ACC112 (cell line): ENCODE data around the gene PVR.
"Not testable (repeated sequence)": the region's sequence is repeated elsewhere in the genome, so short reads cannot be mapped to it uniquely, and the experiment has no call there.

Experiments used
- H2AFZ ChIP-seq: fragments of 200-600 bp; sonication (generic); one replicate; pipeline ENCODE4 v1.6.0; 2017; ENCODE audit warnings: antibody characterized with exemption, low read length; ENCODE audit not compliant: unreplicated experiment
- H3K27ac ChIP-seq: fragments of 200-600 bp; sonication (generic); 2 replicates; pipeline ENCODE4 v1.5.1; 2014; ENCODE audit warnings: low read depth, mild to moderate bottlenecking, antibody characterized with exemption, low read length, moderate library complexity
- H3K27me3 ChIP-seq: fragments of 200-600 bp; sonication (generic); 2 replicates; pipeline ENCODE4 v1.6.1; 2014; ENCODE audit warnings: mild to moderate bottlenecking, antibody characterized with exemption, low read length, moderate library complexity, mixed read lengths; ENCODE audit not compliant: insufficient read depth
- H3K36me3 ChIP-seq: fragments of 200-600 bp; sonication (generic); 2 replicates; pipeline ENCODE4 v1.6.1; 2016; ENCODE audit warnings: mild to moderate bottlenecking, antibody characterized with exemption, low read length, moderate library complexity, mixed read lengths; ENCODE audit not compliant: insufficient read depth
- H3K4me1 ChIP-seq: fragments of 200-600 bp; sonication (generic); one replicate; pipeline ENCODE4 v1.6.1; 2016; ENCODE audit warnings: low read length, mixed read lengths; ENCODE audit not compliant: insufficient read depth, unreplicated experiment, control insufficient read depth
- H3K4me3 ChIP-seq: fragments of 200-600 bp; sonication (generic); 2 replicates; pipeline ENCODE4 v1.5.1; 2014; ENCODE audit warnings: mild to moderate bottlenecking, low read depth, low read length
- H3K79me2 ChIP-seq: fragments of 200-600 bp; sonication (generic); one replicate; pipeline ENCODE4 v1.6.0; 2016; ENCODE audit warnings: low read length; ENCODE audit not compliant: control insufficient read depth, unreplicated experiment, insufficient read depth

Gene PVR

GRCh38 chr19:44618640-44619357 is 24.9 kb upstream of the PVR start:
- no peaks in the 10 kb centered on the region for H3K27me3 ChIP-seq
- no peaks in the 10 kb centered on the region for H3K36me3 ChIP-seq
- H3K27ac ChIP-seq, result no peak overlapping the region
- H3K79me2 ChIP-seq, result no peaks in the 10 kb centered on the region
- peaks cover 9% of the 10 kb centered on the region for H3K4me1 ChIP-seq
- H3K4me3 ChIP-seq, result no peak overlapping the region
- H2AFZ ChIP-seq, result no peak overlapping the region

GRCh38 chr19:44620667-44621066 is 23.0 kb upstream of the PVR start:
- no peaks in the 10 kb centered on the region for H3K27me3 ChIP-seq
- no peaks in the 10 kb centered on the region for H3K79me2 ChIP-seq
- H3K4me3 ChIP-seq, result no peak overlapping the region
- H3K4me1 ChIP-seq, result peaks cover 9% of the 10 kb centered on the region
- no peak overlapping the region for H2AFZ ChIP-seq
- no peak overlapping the region for H3K27ac ChIP-seq
- peaks cover 5% of the 10 kb centered on the region; the same call in 1 of the 2 replicates for H3K36me3 ChIP-seq

GRCh38 chr19:44621367-44621766 is 22.3 kb upstream of the PVR start:
- Histone ChIP-seq H3K36me3 (peaks cover 5% of the 10 kb centered on the region; the same call in 1 of the 2 replicates), H3K4me1 (peaks cover 13% of the 10 kb centered on the region)

GRCh38 chr19:44623080-44623479 is 20.6 kb upstream of the PVR start:
- H3K4me3 ChIP-seq, result no peak overlapping the region
- no peaks in the 10 kb centered on the region for H3K79me2 ChIP-seq
- H3K27ac ChIP-seq, result 0 out of 2 replicates have a peak overlapping the region, but pooled peaks have one; percentile 20
- H2AFZ ChIP-seq, result no peak overlapping the region
- H3K36me3 ChIP-seq, result peaks cover 5% of the 10 kb centered on the region; the same call in 1 of the 2 replicates
- peaks cover 12% of the 10 kb centered on the region for H3K4me1 ChIP-seq
- H3K27me3 ChIP-seq, result no peaks in the 10 kb centered on the region

More at GRCh38 chr19:44621367-44621766, 22.3 kb upstream of the PVR start:
- H3K4me3 ChIP-seq, result no peak overlapping the region
- no peaks in the 10 kb centered on the region for H3K79me2 ChIP-seq
- no peaks in the 10 kb centered on the region for H3K27me3 ChIP-seq
- H3K27ac ChIP-seq, result no peak overlapping the region
- no peak overlapping the region for H2AFZ ChIP-seq

- H3K36me3 ChIP-seq, result peaks cover 5% of the 10 kb centered on the region; the same call in 1 of the 2 replicates
- H3K27ac ChIP-seq, result no peak overlapping the region
- no peak overlapping the region for H2AFZ ChIP-seq
- no peaks in the 10 kb centered on the region for H3K27me3 ChIP-seq
- H3K4me3 ChIP-seq, result no peak overlapping the region
- no peaks in the 10 kb centered on the region for H3K79me2 ChIP-seq
- peaks cover 12% of the 10 kb centered on the region for H3K4me1 ChIP-seq
Measured at GRCh38 chr19:44623626-44624025, 20.1 kb upstream of the PVR start.

- Histone ChIP-seq H3K79me2 (no peaks in the 10 kb centered on the region), H3K27ac (peak overlapping the region; percentile 78), H3K27me3 (no peaks in the 10 kb centered on the region), H3K4me3 (no peak overlapping the region), H2AFZ (no peak overlapping the region), H3K4me1 (peaks cover 12% of the 10 kb centered on the region), H3K36me3 (peaks cover 5% of the 10 kb centered on the region; the same call in 1 of the 2 replicates)
Measured at GRCh38 chr19:44624840-44625354, 18.8 kb upstream of the PVR start.

GRCh38 chr19:44625637-44626036 is 18.1 kb upstream of the PVR start:
- H3K79me2 ChIP-seq, H3K36me3 ChIP-seq, H3K27me3 ChIP-seq, H3K4me3 ChIP-seq, H2AFZ ChIP-seq: not testable (repeated sequence)
- Histone ChIP-seq H3K27ac (peak overlapping the region; percentile 78), H3K4me1 (peaks cover 12% of the 10 kb centered on the region)

GRCh38 chr19:44626048-44626624 is 17.6 kb upstream of the PVR start:
- peaks cover 12% of the 10 kb centered on the region for H3K4me1 ChIP-seq
- H2AFZ ChIP-seq, result no peak overlapping the region
- no peak overlapping the region for H3K4me3 ChIP-seq
- no peaks in the 10 kb centered on the region for H3K79me2 ChIP-seq
- peaks cover 5% of the 10 kb centered on the region; the same call in 1 of the 2 replicates for H3K36me3 ChIP-seq
- no peaks in the 10 kb centered on the region for H3K27me3 ChIP-seq
- peak overlapping the region; percentile 78 for H3K27ac ChIP-seq

GRCh38 chr19:44627631-44628030 is 16.1 kb upstream of the PVR start:
- Histone ChIP-seq H3K4me1 (peaks cover 12% of the 10 kb centered on the region), H2AFZ (no peak overlapping the region), H3K4me3 (no peak overlapping the region), H3K27ac (no peak overlapping the region), H3K79me2 (no peaks in the 10 kb centered on the region), H3K27me3 (no peaks in the 10 kb centered on the region), H3K36me3 (peaks cover 5% of the 10 kb centered on the region; the same call in 1 of the 2 replicates)

- Histone ChIP-seq H3K27me3 (no peaks in the 10 kb centered on the region), H3K79me2 (no peaks in the 10 kb centered on the region), H3K4me3 (no peak overlapping the region), H3K4me1 (peaks cover 7% of the 10 kb centered on the region), H3K36me3 (peaks cover 5% of the 10 kb centered on the region; the same call in 1 of the 2 replicates), H3K27ac (no peak overlapping the region), H2AFZ (no peak overlapping the region)
Measured at GRCh38 chr19:44628793-44629192, 14.9 kb upstream of the PVR start.

- not testable (repeated sequence) for H3K79me2 ChIP-seq, H3K36me3 ChIP-seq, H3K27ac ChIP-seq, H3K27me3 ChIP-seq, H3K4me3 ChIP-seq, H2AFZ ChIP-seq
- H3K4me1 ChIP-seq, result peaks cover 14% of the 10 kb centered on the region
Measured at GRCh38 chr19:44631611-44632010, 12.1 kb upstream of the PVR start.
